IPS DF 19.7 (cell line): ENCODE measurements around the gene EEIG2.

Experiments used
- DNase-seq: peaks from one replicate; pipeline ENCODE4 v3.0.0-alpha.2; 2013; ENCODE audit warnings: low read depth, low spot score

EEIG2 gene

DNA sequence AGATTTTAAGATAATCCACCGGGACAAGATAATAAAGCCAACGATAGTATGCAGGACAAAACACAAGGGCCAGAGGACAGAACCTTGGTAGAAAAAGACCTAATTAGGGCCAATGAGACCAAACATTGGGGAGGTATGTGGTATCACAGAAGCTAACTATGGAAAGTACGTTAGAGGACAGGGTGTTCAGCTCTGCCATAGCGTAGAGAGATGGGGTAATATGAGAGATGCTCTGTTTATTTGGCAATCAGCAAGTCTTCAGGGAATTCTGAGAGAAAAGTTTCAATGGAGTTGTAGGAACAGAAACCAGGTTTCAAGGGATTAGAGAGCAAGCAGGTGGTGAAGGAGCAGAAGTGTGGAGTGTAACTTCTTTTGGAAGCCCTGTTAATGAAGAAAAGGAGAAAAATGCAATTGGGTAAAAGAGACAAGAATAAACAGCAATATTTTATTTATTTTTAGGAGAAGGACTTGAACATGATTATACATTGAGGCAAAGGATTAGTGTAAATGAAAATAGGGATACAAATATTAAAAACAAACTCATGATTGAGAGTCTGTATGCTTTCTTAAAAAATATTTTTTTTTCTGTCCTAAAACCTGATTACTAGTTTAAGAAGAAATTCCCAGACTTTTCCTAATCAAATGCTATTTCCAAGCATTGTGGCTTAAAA is 24.0 kb downstream of the EEIG2 start:
- DNase-seq: no peak

DNA sequence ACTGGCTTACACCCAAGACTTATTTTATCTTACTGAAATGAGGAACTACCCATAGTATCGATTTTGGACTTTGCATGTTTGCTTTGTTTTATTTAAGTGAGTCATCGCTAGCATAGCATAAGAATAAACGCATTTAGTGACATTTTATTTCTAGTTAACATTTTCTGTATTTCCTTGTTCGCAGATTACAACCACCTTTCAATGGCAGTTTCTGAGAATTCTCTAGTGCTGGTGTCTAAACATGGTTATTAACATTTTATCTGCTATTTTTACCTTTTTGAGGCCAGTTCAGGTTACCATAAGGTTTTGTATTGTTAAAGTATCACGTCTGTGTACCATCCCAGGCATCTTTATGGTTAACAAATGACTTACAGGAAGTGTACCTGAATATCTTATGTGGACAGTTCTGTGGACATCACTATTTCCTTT is 24.5 kb downstream of the EEIG2 start:
- DNase-seq: no peak

DNA sequence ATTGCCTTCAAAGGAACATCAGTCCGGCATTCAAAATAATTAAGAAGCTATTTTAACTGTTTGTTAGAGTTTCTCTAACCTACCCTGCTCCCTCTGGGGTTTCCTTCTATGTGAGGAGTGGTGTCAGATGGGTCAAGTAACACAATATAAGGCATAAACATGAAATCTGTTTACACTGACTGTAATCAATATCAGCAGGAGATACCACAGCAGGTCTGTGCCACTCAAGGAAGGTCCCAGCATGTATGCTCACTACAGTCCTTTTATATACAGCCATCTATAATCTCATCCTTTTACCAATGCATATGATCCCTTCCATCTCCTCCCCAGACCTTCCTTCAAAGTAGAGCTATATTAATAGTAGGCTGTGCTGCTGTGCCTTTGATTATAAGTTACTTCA is 25.4 kb downstream of the EEIG2 start:
- no peak for DNase-seq

DNA sequence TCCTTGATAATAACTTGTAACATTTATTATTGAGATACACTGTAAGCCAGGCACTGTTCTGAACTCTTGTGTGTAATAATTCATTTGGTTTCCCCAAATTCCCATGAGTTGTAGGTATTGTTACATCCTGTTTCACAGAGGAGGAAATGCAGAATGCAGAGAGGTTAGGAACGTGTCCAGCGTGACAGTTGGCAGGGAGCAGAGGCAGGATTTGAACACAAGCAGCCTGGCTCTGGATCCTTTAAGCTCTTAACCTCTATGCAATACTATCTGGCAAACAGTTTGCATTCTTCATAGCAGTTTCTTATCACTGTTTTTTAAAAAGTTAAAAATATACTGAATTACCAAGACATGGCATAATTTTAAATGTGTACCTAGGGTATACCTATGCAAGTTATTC is 30.5 kb downstream of the EEIG2 start:
- no peak for DNase-seq

DNA sequence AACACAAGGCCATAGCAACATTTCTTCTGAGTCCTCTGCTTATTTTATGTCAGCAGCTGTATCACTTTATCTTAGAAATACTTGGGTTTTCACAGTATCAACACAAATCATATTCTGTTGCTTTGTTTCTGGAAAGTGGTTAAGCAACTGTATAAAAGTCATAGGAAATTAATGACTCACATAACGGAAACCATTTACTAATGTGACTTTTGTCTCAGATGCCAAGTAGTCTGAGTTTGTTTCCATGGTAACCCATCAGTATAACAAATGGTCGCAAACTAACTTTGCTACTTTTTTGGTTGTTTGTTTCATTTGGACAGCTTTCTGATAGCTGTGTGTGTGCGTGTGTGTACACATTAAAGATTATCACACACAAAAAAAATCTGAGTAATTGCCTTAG is 31.1 kb downstream of the EEIG2 start:
- no peak for DNase-seq

DNA sequence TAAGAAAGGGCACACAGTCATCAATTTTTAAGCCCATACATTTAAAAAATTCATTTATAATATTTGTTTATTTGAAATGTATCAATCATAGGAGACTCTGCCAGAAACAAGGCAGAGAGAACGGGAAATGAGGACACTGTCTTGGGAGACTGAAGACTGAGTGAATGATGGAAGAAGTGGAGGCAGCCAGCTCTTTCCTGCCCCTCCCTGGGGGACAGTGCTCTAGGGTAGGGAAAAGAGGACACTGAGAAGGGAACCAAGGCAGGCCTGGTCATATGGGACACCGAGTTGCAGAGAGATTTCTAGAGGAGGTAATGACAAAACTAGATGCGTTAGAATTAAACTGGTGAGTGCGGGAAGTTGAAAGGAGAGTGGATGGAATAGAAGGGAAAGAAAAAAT is 31.6 kb downstream of the EEIG2 start:
- no peak for DNase-seq

DNA sequence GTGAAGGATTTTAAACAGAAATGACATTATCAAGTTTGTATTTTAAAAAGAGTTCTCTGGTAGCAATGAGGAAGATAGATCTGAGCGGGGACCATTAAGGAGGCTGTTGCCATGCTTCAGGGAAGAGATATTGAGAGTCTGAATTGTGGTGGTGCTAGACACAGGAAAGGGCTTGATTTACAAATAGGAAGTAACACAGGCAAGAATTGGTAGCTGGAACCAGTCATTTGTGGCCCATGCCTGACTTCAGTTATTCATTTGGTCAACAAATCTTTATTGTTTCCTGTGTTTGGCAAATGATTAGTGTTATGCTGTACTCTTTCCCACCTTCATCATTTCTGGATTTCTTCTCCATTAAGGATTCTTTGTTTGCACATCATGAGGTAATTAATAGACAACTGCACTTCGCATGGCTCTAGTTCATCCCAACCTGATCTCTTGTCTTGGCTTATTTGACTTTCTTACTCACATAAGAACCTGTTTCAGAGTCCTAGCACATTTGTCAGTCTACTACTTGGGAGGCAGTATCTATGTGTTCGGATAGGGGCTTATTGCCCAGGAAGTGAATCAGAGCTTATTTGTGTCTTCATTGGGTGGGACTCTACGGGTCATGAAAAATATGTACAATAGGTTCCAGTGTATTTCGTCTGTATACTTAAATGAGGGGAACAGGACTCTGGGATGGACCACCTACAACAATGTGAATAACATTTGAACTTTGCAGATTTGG is 32.3 kb downstream of the EEIG2 start:
- DNase-seq: no peak

DNA sequence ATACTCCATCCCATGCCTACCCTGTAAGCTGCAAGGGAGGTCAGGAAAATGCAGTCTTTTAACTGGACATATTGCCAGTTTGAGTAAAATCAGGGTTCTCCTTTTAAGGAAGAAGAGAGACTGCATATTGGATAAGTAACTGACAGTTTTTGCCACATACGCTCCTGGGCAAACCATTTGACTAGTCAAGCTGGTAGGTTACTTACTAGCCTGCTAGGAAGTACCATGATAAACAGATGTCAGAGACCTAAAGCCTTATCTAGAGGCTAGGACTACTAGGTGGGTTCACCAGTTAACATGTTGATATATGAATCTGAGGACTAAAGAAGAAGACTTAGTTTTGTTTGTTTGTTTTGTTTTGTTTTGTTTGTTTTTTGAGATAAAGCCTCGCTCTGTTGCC is 33.5 kb downstream of the EEIG2 start:
- DNase-seq: no peak

DNA sequence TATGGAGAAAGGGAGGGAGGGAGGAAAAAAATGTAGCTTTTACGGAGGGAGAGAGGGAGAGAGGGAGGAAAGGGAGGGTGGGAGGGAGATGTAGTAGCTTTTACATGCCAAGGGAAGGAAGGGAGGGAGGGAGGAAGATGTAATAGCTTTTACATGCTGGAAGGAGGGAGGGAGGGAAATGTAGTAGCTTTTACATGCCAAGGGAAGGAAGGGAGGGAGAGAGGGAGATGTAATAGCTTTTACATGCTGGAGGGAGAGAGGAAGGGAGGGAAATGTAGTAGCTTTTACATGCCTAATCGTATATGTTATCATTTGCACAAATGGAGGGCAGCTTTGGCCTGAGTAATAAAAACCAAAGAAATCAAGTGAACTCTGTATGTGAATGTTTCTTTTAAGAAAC is 35.6 kb downstream of the EEIG2 start:
- DNase-seq: peak; percentile 7

DNA sequence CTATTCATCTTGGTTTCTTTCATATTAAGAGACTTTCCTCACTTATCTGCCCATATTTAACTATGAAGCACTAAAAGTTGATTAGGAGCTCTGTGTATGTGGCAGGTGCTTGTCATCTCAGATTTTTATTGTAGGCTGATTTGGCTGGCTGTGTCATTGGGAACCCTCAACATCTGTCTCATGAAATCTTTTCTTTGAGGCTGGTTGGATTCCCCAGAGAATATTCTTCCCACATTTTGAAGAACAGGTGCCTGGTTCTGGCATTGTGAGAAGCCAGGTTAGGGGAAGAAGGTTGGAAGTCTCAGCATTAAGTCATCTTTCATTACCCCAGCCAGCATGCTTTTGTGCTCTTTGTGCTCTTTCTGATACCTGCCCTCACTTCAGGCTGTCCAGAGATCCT is 37.1 kb downstream of the EEIG2 start:
- no peak for DNase-seq

DNA sequence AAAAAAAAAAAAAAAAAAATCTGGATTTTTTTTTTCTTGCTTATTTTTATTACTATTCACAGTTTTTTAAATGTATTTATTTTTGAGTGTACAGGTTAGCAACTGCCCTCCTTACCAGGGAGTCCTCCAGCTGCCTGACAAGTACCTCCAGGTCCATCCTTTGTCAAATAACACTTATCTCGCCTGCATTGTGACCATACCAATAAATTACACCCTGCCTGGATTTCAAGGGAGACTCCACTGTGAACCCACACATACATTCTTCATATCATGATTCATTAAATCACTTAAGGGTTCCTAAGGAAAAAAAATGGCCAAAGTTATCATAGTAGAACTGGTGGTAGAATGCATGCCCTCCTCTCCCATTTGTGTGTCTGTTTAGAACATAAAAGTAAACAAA is 38.4 kb downstream of the EEIG2 start:
- DNase-seq: no peak

DNA sequence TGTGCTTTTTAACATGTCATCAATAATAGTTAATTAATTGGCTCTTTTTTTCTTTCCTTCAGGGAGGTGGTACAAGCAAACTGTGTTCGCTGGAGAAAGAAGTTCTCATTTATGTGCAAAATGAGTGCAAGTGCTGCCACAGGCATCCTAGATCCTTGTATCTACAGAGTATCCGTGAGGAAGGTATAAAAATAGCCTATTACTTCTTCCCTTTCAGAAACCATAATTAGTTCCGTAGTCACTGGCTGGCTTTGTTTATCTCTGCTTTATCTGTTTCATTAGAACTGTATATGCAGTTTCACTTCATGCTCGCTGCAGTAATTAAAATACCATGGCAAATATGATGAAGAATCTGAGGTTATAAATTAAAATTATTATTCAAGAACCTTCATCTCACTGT is 40.6 kb downstream of the EEIG2 start:
- no peak for DNase-seq

DNA sequence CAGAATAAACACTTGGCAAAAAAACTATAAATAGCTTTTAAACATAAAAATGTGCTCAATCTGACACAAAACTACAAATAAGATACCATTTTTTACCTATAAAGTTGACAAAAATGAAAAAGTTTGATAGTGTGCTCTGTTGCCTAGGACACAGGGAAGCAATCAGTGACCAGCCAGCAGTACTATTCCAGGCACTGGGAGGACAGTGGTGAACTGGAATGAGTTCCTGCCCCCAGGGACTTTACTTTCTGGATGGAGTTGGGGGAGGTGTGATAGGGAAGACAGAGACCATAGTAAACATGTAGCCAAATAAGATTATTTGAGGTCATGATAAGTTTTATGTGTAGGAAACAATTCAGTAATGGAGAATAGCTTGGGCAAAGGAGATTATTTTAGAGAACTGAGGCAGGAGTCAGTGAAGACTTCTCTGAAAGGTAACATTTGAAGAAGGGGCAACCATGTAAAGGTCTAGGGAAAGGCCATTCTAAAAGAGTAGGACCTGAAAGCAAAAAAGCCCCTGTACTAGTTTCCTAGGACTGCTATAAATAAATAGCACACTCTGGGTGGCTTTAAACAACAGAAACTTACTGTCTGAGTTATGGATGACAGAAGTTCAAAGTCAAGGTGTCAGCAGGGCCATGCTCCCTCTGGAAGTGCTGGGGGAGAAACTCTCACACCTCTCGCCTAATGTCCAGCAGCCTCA is 42.0 kb downstream of the EEIG2 start:
- no peak for DNase-seq

DNA sequence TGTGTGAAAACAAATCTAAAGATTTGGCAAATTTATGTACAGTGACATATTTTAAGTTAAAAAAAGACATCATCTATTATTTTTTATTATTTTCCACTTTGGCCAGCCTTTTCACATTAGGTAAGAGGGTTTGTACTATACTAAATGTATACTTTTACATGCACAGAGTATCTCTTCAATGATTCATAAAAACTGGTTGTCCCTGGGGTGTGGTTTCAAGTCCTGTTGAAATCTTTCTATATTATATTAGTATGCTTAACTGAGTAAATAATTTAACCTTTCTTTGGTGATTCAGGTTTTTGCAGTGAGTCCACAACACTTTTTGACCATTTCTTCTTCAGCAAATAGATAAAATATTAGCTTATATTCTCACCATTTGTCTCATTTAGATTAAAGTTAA is 45.7 kb downstream of the EEIG2 start:
- DNase-seq: no peak

DNA sequence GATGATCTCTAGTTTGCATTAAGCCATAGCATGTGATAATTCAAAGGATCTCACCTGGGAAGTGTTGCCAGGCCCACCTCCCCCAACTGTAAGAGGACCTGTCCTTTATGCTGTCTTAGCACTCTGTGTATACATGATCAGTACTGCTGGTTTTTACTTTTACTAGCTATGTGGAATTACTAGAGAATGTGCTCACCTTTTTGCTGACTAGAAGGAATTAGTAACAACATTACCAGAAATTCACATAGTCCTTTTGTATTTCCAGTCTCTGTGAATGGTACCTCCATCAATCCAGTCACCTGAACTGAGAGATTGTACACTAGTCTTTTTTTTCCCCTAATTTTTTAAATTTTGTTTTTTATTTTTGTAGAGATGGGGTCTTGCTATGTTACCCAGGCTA is 46.6 kb downstream of the EEIG2 start:
- no peak for DNase-seq

DNA sequence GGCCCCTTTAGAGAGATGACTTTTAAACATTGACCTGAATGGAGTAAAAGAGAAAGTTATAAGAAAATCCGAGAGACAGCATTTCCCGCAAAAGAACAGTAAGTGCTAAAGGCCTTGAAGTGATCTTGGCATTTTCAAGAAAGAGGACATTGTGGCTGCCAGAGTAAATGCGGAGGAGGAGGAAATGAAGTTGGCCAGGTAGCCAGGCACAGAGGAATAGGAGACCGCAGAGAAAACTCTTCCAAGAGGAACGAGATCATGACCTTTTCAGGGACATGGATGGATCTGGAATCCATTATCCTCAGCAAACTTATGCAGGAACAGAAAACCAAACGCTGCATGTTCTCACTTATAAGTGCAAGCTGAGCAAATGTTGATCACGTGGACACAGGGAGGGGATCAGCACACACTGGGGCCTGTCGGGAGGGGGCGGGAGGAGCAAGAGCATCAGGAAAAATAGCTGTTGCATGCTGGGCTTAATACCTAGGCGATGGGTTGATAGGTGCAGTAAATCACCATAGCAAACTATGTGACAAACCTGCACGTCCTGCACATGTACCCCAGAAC is 49.7 kb downstream of the EEIG2 start:
- no peak for DNase-seq
